Left ventricle myocardium inferior (tissue), 1 donor: ENCODE results near the gene GLOD4. TPM values are rescaled to one million over a fixed set of nuclear protein-coding genes. Genes with fewer than 3 reads are reported as not detected.
"Not testable (repeated sequence)": the region's sequence is repeated elsewhere in the genome, so short reads cannot be mapped to it uniquely, and the experiment has no call there.

Experiments
- DNase-seq: peaks from one replicate; pipeline ENCODE4 v3.0.0-alpha.2; 2020
- H3K27ac ChIP-seq: fragments of 200-600 bp; replicated peaks from 2 replicates; pipeline ENCODE4 v1.8.0; 2021
- H3K27me3 ChIP-seq: fragments of 200-600 bp; 2 replicates; pipeline ENCODE4 v1.8.0; 2021; ENCODE audit warnings: low read depth
- H3K36me3 ChIP-seq: fragments of 200-600 bp; 2 replicates; pipeline ENCODE4 v1.8.0; 2021
- H3K4me1 ChIP-seq: fragments of 200-600 bp; 2 replicates; pipeline ENCODE4 v1.8.0; 2021
- H3K4me3 ChIP-seq: fragments of 200-600 bp; 2 replicates; pipeline ENCODE4 v1.8.0; 2021; ENCODE audit warnings: mild to moderate bottlenecking, moderate library complexity
- H3K9me3 ChIP-seq: fragments of 200-600 bp; replicated peaks from 2 replicates; pipeline ENCODE4 v1.8.0; 2021
- intact Hi-C: fragments of 100-400 bp; cut with micrococcal nuclease; formaldehyde crosslinking; loops from one replicate; pipeline ENCODE4 v1.11.0; 2022
- total RNA-seq: library from RNA; stranded (reverse); fragmentation: NEBNext Ultra II Directional; extraction: Animal tissue kit (Norgen Biotek cat#: 25700); gene quantifications from one replicate; pipeline ENCODE4 v1.2.1, GENCODE V29; 2021
- TF ChIP-seq, protein P1 (sequence below): fragments of 200-600 bp; IDR thresholded peaks from 2 replicates; pipeline ENCODE4 v1.8.0; 2021; ENCODE audit warnings: antibody characterized with exemption, mild to moderate bottlenecking, borderline replicate concordance
- donor health status: DM: no; HTN: yes; CAD: no; lungs with severe emphysema.

GLOD4 gene
- total RNA-seq, 1 donor from 2014 or later, result 26.5 TPM

DNA sequence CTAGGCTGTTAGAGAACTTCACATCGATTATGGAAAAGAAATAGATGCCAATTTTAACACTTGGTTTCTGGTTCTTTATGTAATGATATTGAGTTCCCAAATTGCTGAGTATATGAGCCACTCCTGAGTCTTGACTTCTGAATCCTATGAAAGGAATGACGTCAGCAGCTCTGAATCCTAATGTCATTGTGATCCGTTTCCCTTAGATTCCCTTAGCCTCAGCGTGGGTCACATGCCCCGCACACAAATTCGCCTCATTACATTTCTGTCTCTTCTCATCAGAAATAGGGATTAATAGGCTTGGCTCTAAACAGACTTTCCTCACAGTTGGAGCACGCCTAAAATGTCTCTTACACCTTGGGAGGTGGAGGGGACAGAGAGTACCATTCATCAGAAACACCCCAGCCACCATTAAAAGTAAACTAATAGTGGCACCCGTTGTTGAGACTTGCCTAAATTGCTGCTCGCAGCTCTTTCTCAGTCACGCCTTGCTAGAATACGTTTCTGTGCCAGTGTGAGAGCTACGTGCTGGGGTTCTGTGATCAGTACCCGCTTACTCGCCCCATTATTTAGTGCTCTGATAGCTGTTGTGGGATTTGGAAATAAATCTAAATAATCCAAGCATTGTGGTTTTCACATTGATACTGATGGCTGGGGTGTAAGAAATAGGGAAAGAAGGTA, 7.2 kb upstream of the GLOD4 start:
- Histone ChIP-seq H3K27me3 (no peaks in the 10 kb centered on the region), H3K9me3 (no peaks in the 10 kb centered on the region), H3K4me1 (peaks cover 5% of the 10 kb centered on the region), H3K36me3 (peaks cover 55% of the 10 kb centered on the region), H3K4me3 (no peak overlapping the region), H3K27ac (no peak overlapping the region)
- intact Hi-C loops, result no loop called here
- TF ChIP-seq, protein P1, sequence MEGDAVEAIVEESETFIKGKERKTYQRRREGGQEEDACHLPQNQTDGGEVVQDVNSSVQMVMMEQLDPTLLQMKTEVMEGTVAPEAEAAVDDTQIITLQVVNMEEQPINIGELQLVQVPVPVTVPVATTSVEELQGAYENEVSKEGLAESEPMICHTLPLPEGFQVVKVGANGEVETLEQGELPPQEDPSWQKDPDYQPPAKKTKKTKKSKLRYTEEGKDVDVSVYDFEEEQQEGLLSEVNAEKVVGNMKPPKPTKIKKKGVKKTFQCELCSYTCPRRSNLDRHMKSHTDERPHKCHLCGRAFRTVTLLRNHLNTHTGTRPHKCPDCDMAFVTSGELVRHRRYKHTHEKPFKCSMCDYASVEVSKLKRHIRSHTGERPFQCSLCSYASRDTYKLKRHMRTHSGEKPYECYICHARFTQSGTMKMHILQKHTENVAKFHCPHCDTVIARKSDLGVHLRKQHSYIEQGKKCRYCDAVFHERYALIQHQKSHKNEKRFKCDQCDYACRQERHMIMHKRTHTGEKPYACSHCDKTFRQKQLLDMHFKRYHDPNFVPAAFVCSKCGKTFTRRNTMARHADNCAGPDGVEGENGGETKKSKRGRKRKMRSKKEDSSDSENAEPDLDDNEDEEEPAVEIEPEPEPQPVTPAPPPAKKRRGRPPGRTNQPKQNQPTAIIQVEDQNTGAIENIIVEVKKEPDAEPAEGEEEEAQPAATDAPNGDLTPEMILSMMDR, result no peak
- DNase-seq, result no peak

DNA sequence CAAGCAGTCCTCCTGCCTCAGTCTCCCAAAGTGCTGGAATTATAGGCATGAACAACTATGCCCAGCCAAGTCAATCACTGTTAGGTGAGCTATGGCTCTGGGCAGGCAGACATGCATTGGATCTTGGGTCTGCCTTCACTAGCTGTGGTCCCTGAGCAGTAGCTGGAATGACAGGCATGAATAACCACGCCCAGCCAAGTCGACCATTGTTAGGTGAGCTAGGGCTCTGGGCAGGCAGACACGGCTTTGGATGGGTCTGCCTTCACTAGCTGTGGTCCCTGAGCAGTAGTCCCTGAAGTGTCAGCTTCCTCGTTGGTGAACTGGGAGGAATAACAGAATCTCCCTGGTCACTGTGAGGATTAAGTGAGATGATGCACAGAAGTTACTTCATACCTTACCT, 6.5 kb upstream of the GLOD4 start:
- Histone ChIP-seq H3K4me1 (peaks cover 12% of the 10 kb centered on the region), H3K9me3 (no peaks in the 10 kb centered on the region), H3K36me3 (peaks cover 58% of the 10 kb centered on the region), H3K27ac (no peak overlapping the region), H3K27me3 (no peaks in the 10 kb centered on the region), H3K4me3 (no peak overlapping the region)
- no peak for DNase-seq
- intact Hi-C loops, result no loop called here
- TF ChIP-seq, protein P1, result no peak

DNA sequence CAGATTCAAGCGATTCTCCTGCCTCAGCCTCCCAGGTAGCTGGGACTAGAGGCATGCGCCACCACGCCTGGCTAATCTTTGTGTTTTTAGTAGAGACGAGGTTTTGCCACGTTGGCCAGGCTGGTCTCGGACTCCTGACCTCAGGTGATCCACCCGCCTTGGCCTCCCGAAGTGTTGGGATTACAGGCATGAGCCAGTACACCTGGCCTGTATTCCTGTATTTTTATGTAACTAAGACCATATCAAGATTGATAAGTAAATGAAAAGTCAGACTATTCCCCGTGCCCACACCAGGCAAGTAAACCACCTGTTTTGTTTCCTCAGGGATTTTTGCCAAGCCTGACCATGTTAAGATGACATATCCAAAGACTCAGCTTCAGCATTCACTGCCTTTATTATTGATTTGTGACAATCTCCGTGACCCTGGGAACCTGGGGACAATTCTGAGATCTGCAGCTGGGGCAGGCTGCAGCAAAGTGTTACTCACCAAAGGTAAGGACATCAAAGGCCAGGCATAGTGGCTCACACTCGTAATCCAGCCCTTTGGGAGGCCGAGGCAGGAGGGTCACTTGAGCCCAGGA, 5.7 kb upstream of the GLOD4 start:
- Histone ChIP-seq H3K9me3 (no peaks in the 10 kb centered on the region), H3K27ac (no peak overlapping the region), H3K4me3 (no peak overlapping the region), H3K27me3 (no peaks in the 10 kb centered on the region), H3K4me1 (peaks cover 20% of the 10 kb centered on the region), H3K36me3 (peaks cover 58% of the 10 kb centered on the region)
- intact Hi-C loops, result no loop called here
- no peak for DNase-seq
- TF ChIP-seq, protein P1, result no peak

DNA sequence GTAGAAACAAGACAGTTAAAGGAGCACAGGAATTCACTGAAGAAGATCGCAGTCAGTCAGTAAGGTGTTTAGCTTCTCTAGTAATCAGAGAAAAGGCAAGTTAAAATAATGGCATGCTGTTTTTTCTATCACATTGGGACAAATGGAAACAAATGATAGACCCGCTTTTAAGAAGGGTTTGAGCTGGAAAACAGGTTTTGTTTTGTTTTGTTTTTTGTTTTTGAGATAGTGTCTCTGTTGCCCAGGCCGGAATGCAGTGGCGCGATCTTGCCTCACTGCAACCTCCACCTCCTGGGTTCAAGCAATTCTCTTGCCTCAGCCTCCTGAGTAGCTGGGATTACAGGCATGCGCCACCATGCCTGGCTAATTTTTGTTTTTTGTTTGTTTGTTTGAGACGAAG, 3.8 kb upstream of the GLOD4 start:
- H3K36me3 ChIP-seq, result peaks cover 45% of the 10 kb centered on the region
- H3K9me3 ChIP-seq, DNase-seq, intact Hi-C loops, H3K27ac ChIP-seq, H3K4me3 ChIP-seq, H3K27me3 ChIP-seq: not testable (repeated sequence)
- peaks cover 37% of the 10 kb centered on the region for H3K4me1 ChIP-seq

DNA sequence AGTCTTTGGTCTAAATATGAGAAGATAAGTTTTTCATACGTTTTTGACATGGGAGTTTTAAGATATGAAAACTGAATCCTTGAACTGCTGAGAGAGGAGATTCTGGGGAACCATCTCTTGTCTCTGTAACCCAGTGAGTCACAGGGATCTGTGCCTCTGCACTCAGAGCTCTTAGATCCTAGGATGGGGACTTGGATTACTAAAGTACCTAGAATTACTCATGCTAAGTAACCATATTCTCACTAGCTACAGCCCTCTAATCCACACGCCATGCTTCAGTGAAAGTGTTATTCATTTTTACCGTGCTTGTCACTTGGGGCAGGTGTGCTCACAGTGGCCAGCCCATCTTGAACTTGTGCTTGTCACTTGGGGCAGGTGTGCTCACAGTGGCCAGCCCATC, 2.1 kb upstream of the GLOD4 start:
- Histone ChIP-seq H3K27ac (no peak overlapping the region), H3K27me3 (no peaks in the 10 kb centered on the region), H3K36me3 (peaks cover 33% of the 10 kb centered on the region), H3K4me3 (no peak overlapping the region), H3K9me3 (no peaks in the 10 kb centered on the region), H3K4me1 (peaks cover 38% of the 10 kb centered on the region)
- DNase-seq, result no peak
- TF ChIP-seq, protein P1, result no peak
- intact Hi-C loops, result no loop called here

DNA sequence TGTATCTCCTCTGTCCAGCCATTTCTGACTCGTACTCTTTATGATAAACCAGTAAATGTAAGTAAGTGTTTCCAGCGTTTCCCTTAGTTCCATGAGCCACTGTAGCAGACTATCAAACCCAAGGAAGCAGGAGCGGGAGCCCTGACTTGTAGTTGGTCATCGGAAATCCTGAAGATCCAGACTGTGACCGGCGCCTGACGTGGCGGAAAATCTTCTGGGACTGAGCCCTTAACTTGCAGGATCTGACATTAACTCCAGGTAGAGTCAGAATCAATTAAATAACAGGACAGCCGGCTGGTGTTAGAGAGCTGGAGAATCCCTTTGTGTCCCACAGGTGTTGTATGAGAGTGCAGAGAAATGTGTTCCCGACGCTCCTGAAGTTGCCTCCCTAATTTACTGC, 4.0 kb downstream of the GLOD4 start:
- H3K4me1 ChIP-seq, result peaks cover 22% of the 10 kb centered on the region
- H3K4me3 ChIP-seq, result no peak overlapping the region
- no peaks in the 10 kb centered on the region for H3K27me3 ChIP-seq
- intact Hi-C loops, result no loop called here
- no peaks in the 10 kb centered on the region for H3K9me3 ChIP-seq
- peaks cover 59% of the 10 kb centered on the region for H3K36me3 ChIP-seq
- no peak overlapping the region for H3K27ac ChIP-seq
- TF ChIP-seq, protein P1, result no peak
- no peak for DNase-seq
